ENCODE results near the gene ATP6AP2.
A peak's percentile ranks its signal among the peaks of the same experiment; 100 is the strongest.
"Not testable (repeated sequence)": the region's sequence is repeated elsewhere in the genome, so short reads cannot be mapped to it uniquely, and the experiment has no call there.

ATP6AP2 gene

DNA sequence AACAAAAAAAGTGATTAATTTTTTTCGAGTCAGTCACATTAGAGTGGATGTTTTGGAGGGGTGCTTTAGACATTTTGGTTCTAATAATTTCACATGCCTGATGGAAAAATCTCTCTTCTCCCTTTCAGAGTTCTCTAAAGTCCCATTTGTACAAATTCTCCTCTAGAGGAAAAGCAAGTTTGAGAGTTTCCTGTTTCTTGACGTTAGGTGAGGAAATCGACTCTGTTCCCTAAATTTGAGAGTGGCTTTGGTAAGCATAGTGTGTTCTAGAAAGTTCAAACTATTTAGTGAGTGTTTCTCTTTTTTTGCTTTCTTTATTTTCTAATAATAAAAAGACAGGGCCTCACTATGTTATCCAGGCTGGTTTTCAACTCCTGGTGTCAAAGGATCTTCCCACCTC, 1.6 kb upstream of the ATP6AP2 start:
- Histone ChIP-seq H3K4me1 (ENCODE audit: control insufficient read depth, insufficient read depth, low read length) (no peaks in the 10 kb centered on the region), H3K9ac (ENCODE audit: low read length) (no peak overlapping the region), H3K9me3 (ENCODE audit: control insufficient read depth, low read length) (no peaks in the 10 kb centered on the region), H3K36me3 (ENCODE audit: control insufficient read depth, insufficient read depth, low read length) (no peaks in the 10 kb centered on the region), H3K4me3 (ENCODE audit: low read length) (no peak overlapping the region), H3K27me3 (ENCODE audit: control insufficient read depth, insufficient read depth, low read length) (no peaks in the 10 kb centered on the region)

- peak overlapping the region; percentile 68 for H3K9ac ChIP-seq (ENCODE audit: low read length)
- no peaks in the 10 kb centered on the region for H3K9me3 ChIP-seq (ENCODE audit: control insufficient read depth, low read length)
- no peaks in the 10 kb centered on the region for H3K27me3 ChIP-seq (ENCODE audit: control insufficient read depth, insufficient read depth, low read length)
- peak overlapping the region; percentile 41 for H3K4me3 ChIP-seq (ENCODE audit: low read length)
- H3K4me1 ChIP-seq (ENCODE audit: control insufficient read depth, insufficient read depth, low read length) = no peaks in the 10 kb centered on the region
- H3K36me3 ChIP-seq (ENCODE audit: control insufficient read depth, insufficient read depth, low read length) = no peaks in the 10 kb centered on the region
Observed at GRCh38 chrX:40579900-40580536, 752 bp upstream of the ATP6AP2 start.

GRCh38 chrX:40581336-40581920, 658 bp downstream of the ATP6AP2 start:
- peak overlapping the region; percentile 68 for H3K9ac ChIP-seq (ENCODE audit: low read length)

GRCh38 chrX:40582178-40582577, 1.4 kb downstream of the ATP6AP2 start:
- H3K4me1 ChIP-seq (ENCODE audit: control insufficient read depth, insufficient read depth, low read length); H3K27me3 ChIP-seq (ENCODE audit: control insufficient read depth, insufficient read depth, low read length); H3K9me3 ChIP-seq (ENCODE audit: control insufficient read depth, low read length); H3K9ac ChIP-seq (ENCODE audit: low read length); H3K36me3 ChIP-seq (ENCODE audit: control insufficient read depth, insufficient read depth, low read length): not testable (repeated sequence)
- H3K4me3 ChIP-seq (ENCODE audit: low read length) = peak overlapping the region; percentile 46

More at GRCh38 chrX:40581336-40581920, 658 bp downstream of the ATP6AP2 start:
- H3K36me3 ChIP-seq (ENCODE audit: control insufficient read depth, insufficient read depth, low read length) = no peaks in the 10 kb centered on the region
- no peaks in the 10 kb centered on the region for H3K4me1 ChIP-seq (ENCODE audit: control insufficient read depth, insufficient read depth, low read length)
- H3K4me3 ChIP-seq (ENCODE audit: low read length) = peak overlapping the region; percentile 46
- H3K9me3 ChIP-seq (ENCODE audit: control insufficient read depth, low read length) = no peaks in the 10 kb centered on the region
- no peaks in the 10 kb centered on the region for H3K27me3 ChIP-seq (ENCODE audit: control insufficient read depth, insufficient read depth, low read length)

DNA sequence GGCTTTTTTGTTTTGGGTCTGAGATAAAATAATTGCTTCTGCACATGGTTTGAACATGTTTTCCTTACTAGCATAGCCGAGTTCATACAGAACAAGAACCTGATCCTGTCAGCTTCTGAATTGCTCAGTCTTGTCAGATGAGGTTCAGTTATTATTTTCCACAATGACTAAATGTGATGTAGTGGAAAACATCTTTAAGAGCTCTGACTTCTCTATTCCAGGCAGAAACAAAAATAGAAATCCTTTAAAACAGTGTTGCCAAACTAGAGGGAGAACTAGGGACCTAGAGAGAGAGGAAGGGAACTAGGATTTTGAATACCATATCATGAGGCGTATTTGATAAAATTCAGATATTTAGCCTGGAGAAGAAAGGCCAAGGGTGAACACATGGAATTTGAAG, 2.0 kb downstream of the ATP6AP2 start:
- Histone ChIP-seq H3K27me3 (ENCODE audit: control insufficient read depth, insufficient read depth, low read length) (no peaks in the 10 kb centered on the region), H3K4me1 (ENCODE audit: control insufficient read depth, insufficient read depth, low read length) (no peaks in the 10 kb centered on the region), H3K9me3 (ENCODE audit: control insufficient read depth, low read length) (no peaks in the 10 kb centered on the region), H3K36me3 (ENCODE audit: control insufficient read depth, insufficient read depth, low read length) (no peaks in the 10 kb centered on the region), H3K9ac (ENCODE audit: low read length) (no peak overlapping the region), H3K4me3 (ENCODE audit: low read length) (no peak overlapping the region)

- H3K36me3 ChIP-seq (ENCODE audit: control insufficient read depth, insufficient read depth, low read length); H3K27me3 ChIP-seq (ENCODE audit: control insufficient read depth, insufficient read depth, low read length); H3K4me1 ChIP-seq (ENCODE audit: control insufficient read depth, insufficient read depth, low read length); H3K4me3 ChIP-seq (ENCODE audit: low read length); H3K9me3 ChIP-seq (ENCODE audit: control insufficient read depth, low read length); H3K9ac ChIP-seq (ENCODE audit: low read length): not testable (repeated sequence)
Observed at GRCh38 chrX:40587623-40588022, 6.9 kb downstream of the ATP6AP2 start.

DNA sequence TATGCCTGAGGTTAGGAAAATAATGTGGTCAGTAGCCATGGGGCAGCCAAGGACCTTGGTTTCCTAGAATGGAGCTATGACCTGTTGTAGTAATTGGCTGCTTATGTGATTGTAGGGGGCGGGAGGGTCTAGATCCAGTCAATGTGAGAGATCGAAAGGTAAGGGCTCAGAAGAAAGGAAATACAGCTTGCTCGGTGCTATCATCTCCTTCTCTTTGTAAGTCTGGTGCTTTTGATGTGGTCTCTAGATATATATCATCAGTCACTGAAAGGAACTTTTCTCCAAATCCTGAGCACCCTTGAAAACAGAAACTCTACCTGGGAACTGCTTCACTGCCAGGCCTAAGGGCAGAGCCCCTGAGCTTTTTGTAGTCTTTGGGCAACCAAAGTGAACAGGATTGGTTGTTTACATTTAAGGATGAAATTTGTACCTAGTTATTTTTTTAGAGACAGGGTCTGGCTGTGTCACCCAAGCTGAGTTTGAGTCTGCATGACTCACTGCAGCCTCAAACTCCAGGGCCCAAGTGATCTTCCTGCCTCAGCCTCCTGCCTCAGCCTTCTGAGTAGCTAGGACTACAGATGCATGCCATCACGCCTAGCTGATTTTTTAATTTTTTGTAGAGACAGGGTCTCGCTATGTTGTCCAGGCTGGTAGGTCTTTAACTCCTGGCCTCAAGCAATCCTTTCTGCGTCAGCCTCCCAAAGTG, 9.0 kb downstream of the ATP6AP2 start:
- not testable (repeated sequence) for H3K36me3 ChIP-seq (ENCODE audit: control insufficient read depth, insufficient read depth, low read length); H3K9me3 ChIP-seq (ENCODE audit: control insufficient read depth, low read length); H3K27me3 ChIP-seq (ENCODE audit: control insufficient read depth, insufficient read depth, low read length); H3K4me1 ChIP-seq (ENCODE audit: control insufficient read depth, insufficient read depth, low read length); H3K4me3 ChIP-seq (ENCODE audit: low read length); H3K9ac ChIP-seq (ENCODE audit: low read length)

DNA sequence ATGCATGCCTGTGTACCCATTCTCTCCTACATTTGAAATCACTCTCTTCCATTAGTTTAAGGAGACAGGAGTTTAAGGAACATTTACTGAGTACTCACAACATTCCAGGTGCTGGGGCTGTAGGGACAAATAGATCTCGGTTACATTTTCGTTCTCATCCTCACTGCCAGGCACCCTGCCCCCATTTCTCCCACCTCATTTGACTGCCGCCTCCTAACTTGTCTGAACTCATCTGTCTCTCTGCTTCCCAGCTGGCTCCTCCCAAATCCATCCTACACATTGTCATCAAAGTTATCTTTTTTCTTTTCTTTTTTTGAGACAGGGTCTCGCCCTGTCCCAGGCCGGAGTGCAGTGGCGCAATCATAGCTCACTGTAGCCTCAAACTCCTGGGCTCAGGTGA, 22.7 kb downstream of the ATP6AP2 start:
- no peak overlapping the region for H3K9ac ChIP-seq (ENCODE audit: low read length)
- no peaks in the 10 kb centered on the region for H3K36me3 ChIP-seq (ENCODE audit: control insufficient read depth, insufficient read depth, low read length)
- no peaks in the 10 kb centered on the region for H3K9me3 ChIP-seq (ENCODE audit: control insufficient read depth, low read length)
- no peak overlapping the region for H3K4me3 ChIP-seq (ENCODE audit: low read length)
- no peaks in the 10 kb centered on the region for H3K4me1 ChIP-seq (ENCODE audit: control insufficient read depth, insufficient read depth, low read length)
- H3K27me3 ChIP-seq (ENCODE audit: control insufficient read depth, insufficient read depth, low read length) = no peaks in the 10 kb centered on the region

- Histone ChIP-seq H3K9me3 (ENCODE audit: control insufficient read depth, low read length) (no peaks in the 10 kb centered on the region), H3K4me3 (ENCODE audit: low read length) (no peak overlapping the region), H3K27me3 (ENCODE audit: control insufficient read depth, insufficient read depth, low read length) (no peaks in the 10 kb centered on the region), H3K36me3 (ENCODE audit: control insufficient read depth, insufficient read depth, low read length) (no peaks in the 10 kb centered on the region), H3K4me1 (ENCODE audit: control insufficient read depth, insufficient read depth, low read length) (no peaks in the 10 kb centered on the region), H3K9ac (ENCODE audit: low read length) (no peak overlapping the region)
Observed at GRCh38 chrX:40607381-40607780, 26.6 kb downstream of the ATP6AP2 start.

DNA sequence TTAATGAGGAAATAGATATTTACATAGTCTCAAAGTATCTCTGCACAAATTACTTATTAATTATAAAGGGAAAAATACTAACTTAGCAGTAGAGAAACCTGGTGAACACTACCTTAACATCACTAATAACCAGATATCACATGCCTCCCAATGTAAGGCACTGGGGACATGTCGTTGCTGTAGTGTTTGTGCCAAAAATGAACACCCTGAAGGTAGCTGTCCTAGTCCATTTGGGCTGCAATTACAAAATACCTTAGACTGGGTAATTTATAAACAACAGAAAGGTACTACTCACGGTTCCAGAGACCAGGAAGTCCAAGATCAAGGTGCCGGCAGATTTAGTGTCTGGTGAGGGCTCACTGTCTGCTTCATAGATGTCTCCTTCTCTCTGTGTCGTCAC, 31.7 kb downstream of the ATP6AP2 start:
- Histone ChIP-seq H3K4me1 (ENCODE audit: control insufficient read depth, insufficient read depth, low read length) (no peaks in the 10 kb centered on the region), H3K4me3 (ENCODE audit: low read length) (no peak overlapping the region), H3K27me3 (ENCODE audit: control insufficient read depth, insufficient read depth, low read length) (no peaks in the 10 kb centered on the region), H3K36me3 (ENCODE audit: control insufficient read depth, insufficient read depth, low read length) (no peaks in the 10 kb centered on the region), H3K9ac (ENCODE audit: low read length) (no peak overlapping the region), H3K9me3 (ENCODE audit: control insufficient read depth, low read length) (no peaks in the 10 kb centered on the region)

- Histone ChIP-seq H3K27me3 (ENCODE audit: control insufficient read depth, insufficient read depth, low read length) (no peaks in the 10 kb centered on the region), H3K4me3 (ENCODE audit: low read length) (no peak overlapping the region), H3K36me3 (ENCODE audit: control insufficient read depth, insufficient read depth, low read length) (no peaks in the 10 kb centered on the region), H3K9ac (ENCODE audit: low read length) (no peak overlapping the region), H3K4me1 (ENCODE audit: control insufficient read depth, insufficient read depth, low read length) (no peaks in the 10 kb centered on the region), H3K9me3 (ENCODE audit: control insufficient read depth, low read length) (no peaks in the 10 kb centered on the region)
Observed at GRCh38 chrX:40615976-40616375, 35.2 kb downstream of the ATP6AP2 start.

GRCh38 chrX:40617566-40617965, 36.8 kb downstream of the ATP6AP2 start:
- no peaks in the 10 kb centered on the region for H3K4me1 ChIP-seq (ENCODE audit: control insufficient read depth, insufficient read depth, low read length)
- no peak overlapping the region for H3K4me3 ChIP-seq (ENCODE audit: low read length)
- H3K36me3 ChIP-seq (ENCODE audit: control insufficient read depth, insufficient read depth, low read length) = no peaks in the 10 kb centered on the region
- no peaks in the 10 kb centered on the region for H3K27me3 ChIP-seq (ENCODE audit: control insufficient read depth, insufficient read depth, low read length)
- no peak overlapping the region for H3K9ac ChIP-seq (ENCODE audit: low read length)
- no peaks in the 10 kb centered on the region for H3K9me3 ChIP-seq (ENCODE audit: control insufficient read depth, low read length)
